Mucosa of rectum (tissue), 2 donors: ENCODE measurements around the gene PDZK1IP1.
"Not testable (repeated sequence)": the region's sequence is repeated elsewhere in the genome, so short reads cannot be mapped to it uniquely, and the experiment has no call there.

ENCODE experiments used
- H3K27ac ChIP-seq, 2 donors: one replicate each; pipeline ENCODE4 v1.7.0; 2013; ENCODE audit warnings: inconsistent platforms in 2 of 2, low read depth in 2 of 2, low read length in 2 of 2
- H3K27me3 ChIP-seq, 2 donors: one replicate each; pipeline ENCODE4 v1.7.0; 2013; ENCODE audit warnings: low read length in 2 of 2; ENCODE audit not compliant: control insufficient read depth in 2 of 2, insufficient read depth in 2 of 2
- H3K36me3 ChIP-seq, 2 donors: one replicate each; pipeline ENCODE4 v1.7.0; 2013; ENCODE audit warnings: low read length in 2 of 2; ENCODE audit not compliant: control insufficient read depth in 2 of 2, insufficient read depth in 2 of 2
- H3K4me1 ChIP-seq, 2 donors: one replicate each; pipeline ENCODE4 v1.7.0; 2013; ENCODE audit warnings: low read length in 2 of 2, mild to moderate bottlenecking in 1 of 2; ENCODE audit not compliant: control insufficient read depth in 2 of 2, insufficient read depth in 2 of 2
- H3K4me3 ChIP-seq, 2 donors: one replicate each; pipeline ENCODE4 v1.7.0; 2013; ENCODE audit warnings: low read length in 2 of 2
- H3K9ac ChIP-seq, 2 donors: one replicate each; pipeline ENCODE4 v1.7.0; 2013; ENCODE audit warnings: low read length in 2 of 2, low read depth in 1 of 2, mild to moderate bottlenecking in 1 of 2
- H3K9me3 ChIP-seq, 2 donors: one replicate each; pipeline ENCODE4 v1.7.0; 2013; ENCODE audit warnings: low read length in 2 of 2; ENCODE audit not compliant: control insufficient read depth in 2 of 2
- donor health status: healthy.
- donor health status: Normal muscosa, but diverticular disease.

The PDZK1IP1 gene

DNA sequence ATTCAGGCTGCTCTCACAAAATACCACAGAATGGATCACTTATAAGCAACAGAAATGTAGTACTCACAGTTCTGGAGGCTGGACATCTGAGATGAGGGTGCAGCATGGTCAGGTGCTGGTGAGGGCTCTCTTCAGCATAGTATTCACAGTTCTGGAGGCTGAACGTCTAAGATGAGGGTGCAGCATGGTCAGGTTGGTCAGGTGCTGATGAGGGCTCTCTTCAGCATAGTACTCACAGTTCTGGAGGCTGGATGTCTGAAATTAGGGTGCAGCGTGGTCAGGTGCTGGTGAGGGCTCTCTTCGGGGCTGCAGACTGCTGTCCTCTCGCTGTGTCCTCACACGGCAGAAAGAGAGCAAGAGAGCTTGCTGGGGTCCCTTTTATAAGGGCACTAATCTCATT, 17.1 kb downstream of the PDZK1IP1 start:
- H3K27me3 ChIP-seq = no peaks in the 10 kb centered on the region
- no peak overlapping the region for H3K27ac ChIP-seq
- no peaks in the 10 kb centered on the region for H3K36me3 ChIP-seq
- H3K9me3 ChIP-seq = no peaks in the 10 kb centered on the region
- H3K4me3 ChIP-seq = no peak overlapping the region
- no peak overlapping the region for H3K9ac ChIP-seq
- H3K4me1 ChIP-seq = no peaks in the 10 kb centered on the region

DNA sequence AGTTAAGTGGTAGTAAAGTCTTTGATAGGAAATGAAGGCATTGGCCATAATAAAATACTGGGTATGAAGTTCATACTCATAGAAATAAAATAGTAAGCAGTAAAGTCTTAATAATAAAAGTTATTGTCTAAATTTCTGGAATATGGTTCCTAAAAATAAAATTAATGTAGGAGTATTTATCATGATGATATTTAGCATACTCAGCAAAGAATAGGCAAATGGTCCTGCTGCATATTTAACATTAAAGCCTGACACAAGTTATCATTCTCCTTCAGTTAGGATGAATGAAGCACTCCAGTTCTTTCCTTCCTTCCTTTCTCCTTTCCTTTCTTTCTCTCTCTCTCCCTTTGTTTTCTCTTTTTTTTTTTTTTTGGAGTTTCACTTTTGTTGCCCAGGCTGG, 25.3 kb downstream of the PDZK1IP1 start:
- Histone ChIP-seq H3K4me1 (no peaks in the 10 kb centered on the region), H3K9me3 (no peaks in the 10 kb centered on the region), H3K36me3 (no peaks in the 10 kb centered on the region), H3K9ac (no peak overlapping the region), H3K27me3 (no peaks in the 10 kb centered on the region), H3K27ac (no peak overlapping the region), H3K4me3 (no peak overlapping the region)

- no peaks in the 10 kb centered on the region for H3K4me1 ChIP-seq
- H3K9me3 ChIP-seq = no peaks in the 10 kb centered on the region
- no peak overlapping the region for H3K4me3 ChIP-seq
- H3K36me3 ChIP-seq = no peaks in the 10 kb centered on the region
- H3K9ac ChIP-seq = no peak overlapping the region
- no peaks in the 10 kb centered on the region for H3K27me3 ChIP-seq
- H3K27ac ChIP-seq = no peak overlapping the region
Observed at GRCh38 chr1:47161298-47162040, 28.4 kb downstream of the PDZK1IP1 start.

- Histone ChIP-seq H3K4me3 (no peak overlapping the region), H3K9ac (no peak overlapping the region), H3K27me3 (no peaks in the 10 kb centered on the region), H3K27ac (no peak overlapping the region), H3K9me3 (no peaks in the 10 kb centered on the region), H3K4me1 (no peaks in the 10 kb centered on the region), H3K36me3 (no peaks in the 10 kb centered on the region)
Observed at GRCh38 chr1:47160716-47161115, 29.1 kb downstream of the PDZK1IP1 start.

GRCh38 chr1:47157957-47158356, 31.9 kb downstream of the PDZK1IP1 start:
- H3K9ac ChIP-seq, H3K36me3 ChIP-seq, H3K4me1 ChIP-seq, H3K27ac ChIP-seq, H3K4me3 ChIP-seq, H3K9me3 ChIP-seq, H3K27me3 ChIP-seq: not testable (repeated sequence)

GRCh38 chr1:47156457-47156856, 33.4 kb downstream of the PDZK1IP1 start:
- not testable (repeated sequence) for H3K27me3 ChIP-seq

GRCh38 chr1:47149162-47149561, 40.7 kb downstream of the PDZK1IP1 start:
- not testable (repeated sequence) for H3K9me3 ChIP-seq, H3K4me1 ChIP-seq, H3K27ac ChIP-seq, H3K27me3 ChIP-seq, H3K9ac ChIP-seq, H3K4me3 ChIP-seq, H3K36me3 ChIP-seq

More at GRCh38 chr1:47156457-47156856, 33.4 kb downstream of the PDZK1IP1 start:
- H3K36me3 ChIP-seq, H3K9me3 ChIP-seq, H3K4me3 ChIP-seq, H3K4me1 ChIP-seq, H3K27ac ChIP-seq, H3K9ac ChIP-seq: not testable (repeated sequence)

DNA sequence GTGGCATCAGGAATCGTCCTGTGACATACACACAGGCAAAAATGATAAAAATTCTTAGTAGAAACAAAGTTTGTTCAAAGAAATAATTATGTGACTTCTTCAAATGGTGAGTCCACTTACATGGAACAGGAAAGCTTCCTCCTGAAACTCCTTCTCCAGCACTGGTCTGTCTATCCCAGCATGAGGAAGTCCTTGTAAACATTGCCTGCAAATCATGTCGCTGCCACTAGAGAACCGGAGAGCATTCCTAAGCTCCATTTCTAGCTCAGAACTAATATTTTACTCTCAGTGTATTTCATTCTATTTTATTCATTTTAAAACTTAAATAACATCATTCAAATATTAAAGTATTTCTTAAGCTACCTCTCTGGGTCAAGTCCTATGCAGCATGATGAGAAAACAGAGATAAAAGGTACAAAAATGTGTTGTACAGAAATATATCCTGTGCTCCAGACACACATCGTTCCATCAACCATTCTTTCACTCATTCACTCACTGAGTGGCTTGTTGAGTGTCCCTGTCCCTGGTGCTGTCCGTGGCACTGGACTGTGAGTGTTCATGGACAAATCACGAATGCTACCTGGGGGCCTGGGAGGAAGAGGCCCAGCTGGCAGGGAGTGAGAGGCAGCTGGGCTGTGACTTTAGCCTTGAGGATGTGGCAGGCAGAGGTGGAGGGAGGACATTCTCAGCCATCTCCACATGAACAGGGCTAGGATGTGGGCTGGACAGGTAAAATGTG, 42.6 kb downstream of the PDZK1IP1 start:
- Histone ChIP-seq H3K27ac (no peak overlapping the region), H3K4me1 (no peaks in the 10 kb centered on the region), H3K9me3 (no peaks in the 10 kb centered on the region), H3K4me3 (no peak overlapping the region), H3K36me3 (no peaks in the 10 kb centered on the region), H3K27me3 (no peaks in the 10 kb centered on the region), H3K9ac (no peak overlapping the region)

DNA sequence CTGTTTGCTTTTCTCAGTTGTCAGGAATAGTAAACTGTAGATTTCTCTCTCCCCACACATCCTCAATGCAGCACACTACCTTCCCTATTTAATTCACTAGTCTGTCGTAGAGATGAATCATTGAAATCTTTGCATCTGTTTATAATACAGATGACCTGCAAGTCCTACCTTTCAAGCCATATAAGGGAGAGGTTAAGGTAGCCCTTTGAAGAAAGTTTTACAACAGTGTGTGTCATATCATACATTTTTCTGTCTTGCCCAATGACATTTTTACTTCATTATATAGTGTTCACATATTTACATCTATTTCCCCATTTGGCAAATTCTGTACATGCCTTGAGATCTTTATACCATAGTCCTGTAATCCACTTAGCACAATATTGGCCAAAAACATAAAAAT, 43.3 kb downstream of the PDZK1IP1 start:
- H3K4me3 ChIP-seq, H3K9ac ChIP-seq, H3K36me3 ChIP-seq, H3K9me3 ChIP-seq, H3K27ac ChIP-seq, H3K27me3 ChIP-seq, H3K4me1 ChIP-seq: not testable (repeated sequence)

DNA sequence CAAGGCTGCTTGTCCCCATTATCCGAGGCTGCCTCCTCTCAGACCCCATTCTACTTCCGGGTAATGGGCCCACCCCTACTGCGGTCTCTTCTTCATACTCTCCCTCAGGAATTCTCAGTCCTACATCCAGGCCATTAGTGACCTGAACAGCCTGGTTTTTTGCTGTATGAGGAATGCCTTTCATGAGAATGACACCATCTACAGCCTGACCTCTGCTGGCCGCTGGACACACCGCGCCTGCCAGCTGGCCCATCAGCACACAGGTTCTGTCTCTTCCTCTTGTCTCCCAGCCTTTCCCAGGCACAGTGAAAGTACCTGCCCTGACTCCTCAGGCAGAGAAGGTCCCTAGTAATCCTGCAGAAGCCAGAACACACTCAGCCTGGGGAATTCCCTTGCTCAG, 46.2 kb downstream of the PDZK1IP1 start:
- H3K9ac ChIP-seq, H3K4me1 ChIP-seq, H3K36me3 ChIP-seq, H3K27ac ChIP-seq, H3K4me3 ChIP-seq, H3K9me3 ChIP-seq, H3K27me3 ChIP-seq: not testable (repeated sequence)
